Lower lobe of right lung (tissue), 2 donors: ENCODE measurements around the gene USP7. TPM values are rescaled to one million over a fixed set of nuclear protein-coding genes. Genes with fewer than 3 reads are reported as not detected.
"Not testable (repeated sequence)": the region's sequence is repeated elsewhere in the genome, so short reads cannot be mapped to it uniquely, and the experiment has no call there.

Experiments
- ATAC-seq, 2 donors: fragments of 200-7000 bp; cut with Tn5 transposase; one replicate each; pipeline ENCODE4 v1.9.1; 2020 to 2022; ENCODE audit warnings: mild to moderate bottlenecking in 2 of 2, moderate library complexity in 2 of 2
- DNase-seq: peaks from one replicate; pipeline ENCODE4 v3.0.0-alpha.2; 2020
- H3K27ac ChIP-seq: fragments of 200-600 bp; one replicate; pipeline ENCODE4 v1.8.0; 2022
- H3K27me3 ChIP-seq: fragments of 200-600 bp; one replicate; pipeline ENCODE4 v1.8.0; 2022; ENCODE audit warnings: low read depth
- H3K36me3 ChIP-seq: fragments of 200-600 bp; one replicate; pipeline ENCODE4 v1.8.0; 2022; ENCODE audit warnings: mild to moderate bottlenecking
- H3K4me1 ChIP-seq: fragments of 200-600 bp; one replicate; pipeline ENCODE4 v1.8.0; 2022
- H3K4me3 ChIP-seq: fragments of 200-600 bp; one replicate; pipeline ENCODE4 v1.8.0; 2022; ENCODE audit warnings: mild to moderate bottlenecking
- H3K9me3 ChIP-seq: fragments of 200-600 bp; one replicate; pipeline ENCODE4 v1.8.0; 2022
- CTCF ChIP-seq: fragments of 200-600 bp; IDR thresholded peaks from one replicate; pipeline ENCODE4 v1.8.0; 2022; ENCODE audit warnings: antibody characterized with exemption, mild to moderate bottlenecking
- intact Hi-C: fragments of 100-400 bp; cut with DNase I; formaldehyde crosslinking; loops from one replicate; pipeline ENCODE4 v1.11.0; 2022
- total RNA-seq: library from RNA; stranded (reverse); fragmentation: NEBNext Ultra II Directional; extraction: Animal tissue kit (Norgen Biotek cat#: 25700); gene quantifications from one replicate; pipeline ENCODE4 v1.2.1, GENCODE V29; 2021
- donor health status: DM: no; HTN: yes; CAD: no; lungs with severe emphysema.

USP7 gene
- total RNA-seq, 1 donor from 2014 or later, result 87.5 TPM

GRCh38 chr16:8848231-8848938 is 115.3 kb downstream of the USP7 start:
- Histone ChIP-seq H3K27me3 (no peaks in the 10 kb centered on the region), H3K4me3 (no peak overlapping the region), H3K36me3 (peaks cover 66% of the 10 kb centered on the region), H3K27ac (no peak overlapping the region), H3K4me1 (peaks cover 40% of the 10 kb centered on the region), H3K9me3 (no peaks in the 10 kb centered on the region)
- intact Hi-C loops, result no loop called here
- no peak for ATAC-seq
- TF ChIP-seq CTCF, result no peak
- DNase-seq, result no peak

GRCh38 chr16:8847623-8848022 is 116.1 kb downstream of the USP7 start:
- Histone ChIP-seq H3K36me3 (peaks cover 58% of the 10 kb centered on the region), H3K27ac (no peak overlapping the region)

GRCh38 chr16:8847145-8847544 is 116.6 kb downstream of the USP7 start:
- no peak for ATAC-seq
- H3K4me3 ChIP-seq, result no peak overlapping the region
- peaks cover 30% of the 10 kb centered on the region for H3K4me1 ChIP-seq
- no peak for TF ChIP-seq CTCF
- H3K36me3 ChIP-seq, result peaks cover 54% of the 10 kb centered on the region
- DNase-seq, result no peak
- H3K27ac ChIP-seq, result no peak overlapping the region
- H3K27me3 ChIP-seq, result no peaks in the 10 kb centered on the region
- intact Hi-C loops, result no loop called here
- no peaks in the 10 kb centered on the region for H3K9me3 ChIP-seq

More at GRCh38 chr16:8847623-8848022, 116.1 kb downstream of the USP7 start:
- intact Hi-C loops, result no loop called here
- DNase-seq (no peak), ATAC-seq (no peak)
- Histone ChIP-seq H3K27me3 (no peaks in the 10 kb centered on the region), H3K4me3 (no peak overlapping the region), H3K4me1 (peaks cover 35% of the 10 kb centered on the region), H3K9me3 (no peaks in the 10 kb centered on the region)
- no peak for TF ChIP-seq CTCF

GRCh38 chr16:8846401-8846932 is 117.2 kb downstream of the USP7 start:
- no peaks in the 10 kb centered on the region for H3K27me3 ChIP-seq
- peaks cover 25% of the 10 kb centered on the region for H3K4me1 ChIP-seq
- H3K36me3 ChIP-seq, result peaks cover 51% of the 10 kb centered on the region
- no peak for TF ChIP-seq CTCF
- no peak overlapping the region for H3K4me3 ChIP-seq
- intact Hi-C loops, result no loop called here
- no peak overlapping the region for H3K27ac ChIP-seq
- DNase-seq, result no peak
- ATAC-seq, result no peak
- no peaks in the 10 kb centered on the region for H3K9me3 ChIP-seq

- intact Hi-C loops, result no loop called here
- Histone ChIP-seq H3K4me3 (no peak overlapping the region), H3K36me3 (peaks cover 49% of the 10 kb centered on the region), H3K9me3 (no peaks in the 10 kb centered on the region), H3K4me1 (peaks cover 21% of the 10 kb centered on the region), H3K27me3 (no peaks in the 10 kb centered on the region), H3K27ac (no peak overlapping the region)
- TF ChIP-seq CTCF, result no peak
- DNase-seq, result no peak
- ATAC-seq, result no peak
Observed at GRCh38 chr16:8845699-8846298, 117.9 kb downstream of the USP7 start.

GRCh38 chr16:8843296-8843695 is 120.4 kb downstream of the USP7 start:
- Histone ChIP-seq H3K4me3 (peak overlapping the region; percentile 21), H3K36me3 (peaks cover 25% of the 10 kb centered on the region)
- H3K27me3 ChIP-seq, DNase-seq, H3K27ac ChIP-seq, H3K4me1 ChIP-seq, ATAC-seq, intact Hi-C loops, H3K9me3 ChIP-seq: not testable (repeated sequence)
